ENCODE measurements around the gene PROC. TPM values are rescaled to one million over a fixed set of nuclear protein-coding genes. Genes with fewer than 3 reads are reported as not detected.

The PROC gene
- polyA plus RNA-seq, 3 donors from 2014 or later, result 0.87 to 1.7 TPM; not detected in 1

Other genes starting within 250 kb of the PROC start
- not detected for gene CYP27C1, start 198.1 kb upstream of the PROC start, polyA plus RNA-seq
- 10 to 100 TPM; 20.1 to 43.1 (median 21.5) TPM for gene ERCC3, start 124.3 kb upstream of the PROC start, polyA plus RNA-seq
- gene MAP3K2, start 30.5 kb upstream of the PROC start, polyA plus RNA-seq, result 10 to 100 TPM; 37.4 to 55.9 (median 41.4) TPM
- 10 to 100 TPM in 2 of 3 donors, 1 to 10 TPM in 1; 3.8 to 32.2 (median 13.1) TPM for gene IWS1, start 108.1 kb downstream of the PROC start, polyA plus RNA-seq
- under 1 TPM in 1 of 3 donors, not detected in 2; 0.37 TPM for gene MYO7B, start 117.3 kb downstream of the PROC start, polyA plus RNA-seq
- gene GPR17, start 227.7 kb downstream of the PROC start, polyA plus RNA-seq, result not detected